Fibroblast of upper back skin (primary cell): ENCODE results near the gene GMDS.

ENCODE experiments used
- DNase-seq: peaks from one replicate; pipeline ENCODE4 v3.0.0-alpha.2; 2013

GMDS gene

GRCh38 chr6:2203264-2203663 is 42.1 kb downstream of the GMDS start:
- no peak for DNase-seq

GRCh38 chr6:2197984-2198383 is 47.4 kb downstream of the GMDS start:
- peak; percentile 20 for DNase-seq

GRCh38 chr6:2197177-2197671 is 48.2 kb downstream of the GMDS start:
- peak; percentile 82 for DNase-seq

DNA sequence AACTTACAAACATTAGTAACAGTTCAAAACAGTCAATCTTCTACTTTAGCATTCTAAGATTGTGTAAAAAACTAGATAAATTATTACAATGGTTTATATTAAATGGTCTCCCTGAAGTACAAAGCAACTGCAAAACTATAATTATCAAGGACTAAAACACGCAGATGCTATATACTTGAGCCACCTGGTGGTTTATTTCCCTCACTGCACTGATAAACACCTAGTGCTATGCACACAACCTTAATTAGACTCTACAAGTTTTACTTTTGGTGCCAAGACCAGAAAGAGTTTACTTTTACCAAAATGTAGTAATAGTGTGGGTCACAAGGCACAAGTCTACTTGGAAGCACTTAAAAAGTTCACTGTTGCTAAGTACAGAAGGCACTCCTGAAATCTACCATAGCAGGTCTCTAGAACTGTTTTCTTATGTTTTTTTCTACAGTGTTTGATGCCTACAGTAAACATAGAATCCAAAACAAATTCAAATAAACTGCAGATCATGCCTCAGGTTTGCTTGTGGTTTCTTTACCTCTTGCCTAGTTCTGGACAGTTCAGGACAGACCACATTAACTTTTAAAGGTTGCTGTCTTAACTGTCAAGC is 49.2 kb downstream of the GMDS start:
- DNase-seq: peak; percentile 47

GRCh38 chr6:2194643-2195042 is 50.8 kb downstream of the GMDS start:
- no peak for DNase-seq

GRCh38 chr6:2193931-2194330 is 51.5 kb downstream of the GMDS start:
- DNase-seq: no peak

- DNase-seq: no peak
Observed at GRCh38 chr6:2192976-2193375, 52.4 kb downstream of the GMDS start.

DNA sequence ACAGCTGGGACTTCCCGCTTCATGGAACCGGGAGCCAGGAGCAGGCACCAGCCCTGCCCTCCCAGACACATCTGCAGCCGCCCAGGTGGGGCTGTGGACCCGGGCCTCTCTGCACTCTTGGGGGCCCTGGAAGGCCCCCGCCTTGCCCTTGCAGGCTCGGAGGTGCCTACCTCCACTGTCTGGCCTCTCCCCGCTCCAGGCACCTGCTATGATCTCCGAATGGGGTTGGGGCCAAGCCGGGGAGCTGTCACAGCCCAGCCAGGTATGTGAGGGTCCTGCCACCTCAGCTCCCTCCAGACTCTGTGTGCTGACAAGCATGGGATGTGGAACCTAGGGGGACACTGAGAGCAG is 54.0 kb downstream of the GMDS start:
- DNase-seq: no peak

- no peak for DNase-seq
Observed at GRCh38 chr6:2190661-2191389, 54.6 kb downstream of the GMDS start.

DNA sequence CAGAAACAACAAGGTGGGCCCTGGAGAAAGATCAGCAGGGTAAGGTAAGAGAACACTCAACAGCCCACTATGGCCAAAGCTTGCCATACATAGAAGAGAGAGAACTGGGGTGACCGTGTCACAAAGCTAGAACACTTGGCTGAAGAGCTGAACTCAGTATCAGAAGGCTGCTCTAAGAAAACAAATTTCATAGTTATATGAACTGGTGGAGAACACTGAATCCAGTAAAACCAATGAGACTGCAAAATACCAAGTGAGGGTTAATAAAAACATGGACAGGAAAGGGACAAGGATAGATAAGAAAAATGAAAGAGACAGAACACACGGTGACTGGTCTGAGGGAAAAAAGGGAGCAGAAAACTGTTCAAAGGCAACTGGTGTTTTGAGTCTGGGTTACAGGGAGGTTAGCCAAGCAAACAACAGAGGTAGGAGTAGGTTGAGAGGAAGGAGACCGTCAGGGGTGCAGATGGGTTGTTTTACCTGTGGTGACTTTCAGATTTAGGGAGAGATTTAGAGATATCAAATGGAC is 56.5 kb downstream of the GMDS start:
- DNase-seq: no peak

- no peak for DNase-seq
Observed at GRCh38 chr6:2188397-2188796, 57.0 kb downstream of the GMDS start.

DNA sequence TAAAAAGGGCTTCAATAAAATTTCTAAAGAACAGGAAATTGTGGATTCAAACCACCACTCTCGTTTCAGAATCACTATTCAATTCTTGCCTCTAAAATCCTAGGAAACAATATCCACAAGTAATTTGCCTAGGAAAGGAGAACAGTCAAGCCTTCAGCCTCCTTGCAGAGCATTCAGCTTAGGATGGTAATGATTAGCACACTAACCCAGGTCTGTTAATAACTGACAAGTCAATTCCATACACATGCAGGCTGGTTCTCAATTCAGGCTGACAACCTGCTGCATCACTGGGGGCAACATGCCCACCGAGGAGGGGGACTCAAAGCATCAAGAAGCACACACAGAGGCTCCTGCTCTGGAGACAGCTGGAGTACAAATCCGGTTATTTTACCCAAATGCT is 57.6 kb downstream of the GMDS start:
- no peak for DNase-seq

- DNase-seq: no peak
Observed at GRCh38 chr6:2186516-2186915, 58.9 kb downstream of the GMDS start.

GRCh38 chr6:2185466-2185865 is 59.9 kb downstream of the GMDS start:
- no peak for DNase-seq

- DNase-seq: no peak
Observed at GRCh38 chr6:2184700-2185455, 60.5 kb downstream of the GMDS start.

DNA sequence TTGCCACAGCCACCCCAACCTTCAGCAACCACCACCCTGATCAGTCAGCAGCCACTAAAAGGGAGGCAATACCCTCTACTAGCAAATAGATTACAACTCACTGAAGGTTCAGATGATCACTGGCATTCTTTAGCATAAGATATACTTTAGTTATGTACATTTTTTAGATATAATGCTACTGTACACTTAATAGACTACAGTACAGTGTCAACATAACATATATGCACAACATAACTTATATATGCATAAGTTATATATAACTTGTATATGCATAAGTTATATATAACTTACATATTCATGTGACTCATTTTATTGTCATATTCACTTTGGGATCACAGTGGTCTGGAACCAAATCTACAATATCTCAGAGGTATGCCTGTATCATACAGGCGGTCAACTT is 61.7 kb downstream of the GMDS start:
- no peak for DNase-seq

- DNase-seq: peak; percentile 21
Observed at GRCh38 chr6:2183246-2183645, 62.2 kb downstream of the GMDS start.

- no peak for DNase-seq
Observed at GRCh38 chr6:2182251-2182650, 63.2 kb downstream of the GMDS start.

DNA sequence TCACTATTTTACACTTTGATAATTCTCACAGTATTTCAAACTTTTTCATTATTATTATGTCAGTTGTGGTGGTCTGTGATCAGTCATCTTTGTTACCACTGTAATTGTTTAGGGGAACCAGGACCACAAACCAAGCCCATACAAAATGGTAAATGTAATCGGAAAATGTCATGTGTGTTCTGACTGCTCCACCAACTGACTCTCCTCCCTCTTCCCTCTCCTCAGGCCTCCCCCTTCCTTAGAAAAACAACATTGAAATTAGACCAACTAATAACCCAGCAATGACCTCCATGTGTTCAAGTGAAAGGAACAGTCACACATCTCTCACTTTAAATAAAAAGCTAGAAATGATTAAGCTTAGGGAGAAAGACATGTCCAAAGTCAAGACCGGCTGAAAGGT is 63.8 kb downstream of the GMDS start:
- DNase-seq: no peak

DNA sequence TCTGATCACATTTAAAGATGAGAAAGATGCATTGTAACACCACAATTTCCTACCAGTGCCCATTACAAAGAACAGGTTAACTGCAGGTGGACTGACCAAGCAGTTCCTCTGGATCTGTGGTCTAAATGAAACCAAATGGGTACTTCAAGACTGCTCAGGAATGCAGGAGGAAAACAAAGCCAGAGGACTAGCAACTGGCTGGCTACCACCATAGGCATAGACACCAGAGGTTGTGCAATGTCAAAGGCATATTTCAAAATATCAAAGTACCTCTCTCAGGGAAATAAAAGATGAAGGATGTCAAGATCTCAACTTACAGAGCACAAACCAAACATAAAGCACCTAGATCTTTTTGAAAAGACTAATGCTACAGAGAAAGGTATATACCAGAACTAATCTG is 65.5 kb downstream of the GMDS start:
- DNase-seq: peak; percentile 29

GRCh38 chr6:2179241-2179640 is 66.2 kb downstream of the GMDS start:
- no peak for DNase-seq

DNA sequence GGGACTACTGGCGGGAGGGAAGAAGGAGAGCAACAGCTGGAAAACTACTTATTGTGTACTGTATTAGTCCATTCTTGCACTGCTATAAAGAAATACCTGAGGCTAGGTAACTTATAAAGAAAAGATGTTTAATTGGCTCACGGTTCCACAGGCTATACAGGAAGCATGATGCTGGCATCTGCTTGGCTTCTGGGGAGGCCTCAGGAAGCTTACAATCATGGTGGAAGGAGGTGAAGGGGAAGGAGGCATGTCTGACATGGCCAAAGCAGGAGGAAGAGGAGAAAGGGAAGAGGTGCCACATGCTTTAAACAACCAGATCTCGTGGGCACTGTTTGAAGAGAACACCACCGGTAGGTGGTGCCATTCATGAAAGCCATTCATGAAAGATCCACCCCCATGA is 67.3 kb downstream of the GMDS start:
- DNase-seq: no peak

DNA sequence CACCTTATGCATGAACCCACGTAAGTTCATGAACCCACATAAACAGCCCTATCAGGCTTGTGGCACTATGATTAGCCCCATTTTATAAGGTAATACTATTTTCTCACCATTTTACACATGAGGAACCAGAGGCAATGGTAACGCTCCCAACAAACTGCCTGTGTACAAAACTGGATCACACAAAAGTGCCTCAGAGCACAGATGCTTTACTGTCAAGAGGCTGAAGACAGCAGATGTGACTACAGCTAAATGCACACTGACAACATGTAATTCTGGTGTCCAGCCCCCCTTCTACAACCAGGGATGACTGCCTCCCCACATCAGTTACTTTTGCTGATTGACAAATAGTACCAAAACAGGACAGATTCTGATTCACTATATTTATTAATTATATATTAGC is 69.6 kb downstream of the GMDS start:
- no peak for DNase-seq
